ENCODE results near the gene LIPF. TPM values are rescaled to one million over a fixed set of nuclear protein-coding genes. Genes with fewer than 3 reads are reported as not detected.
A peak's percentile ranks its signal among the peaks of the same experiment; 100 is the strongest.

The LIPF gene
- total and polyA plus RNA-seq, 2 experiments from 2014 or later, result not detected

DNA sequence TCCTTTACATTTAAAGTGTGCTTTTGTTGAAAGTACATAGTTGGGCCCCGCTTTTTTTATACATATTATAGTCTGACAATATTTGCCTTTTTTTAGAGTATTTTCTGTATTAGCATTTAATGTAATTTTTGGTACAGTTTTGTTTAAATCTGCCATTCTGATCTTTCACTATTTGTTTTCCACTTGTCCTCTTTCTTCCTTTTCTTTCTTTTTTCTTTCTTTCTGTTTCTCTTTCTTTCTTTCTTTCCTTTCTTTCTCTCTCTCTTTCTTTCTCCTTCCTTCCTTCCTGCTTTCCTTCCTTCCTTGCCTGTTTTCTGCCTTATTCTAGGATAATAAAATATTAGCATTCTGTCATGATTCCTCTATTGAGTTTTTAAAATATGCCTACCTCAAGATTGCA is 51.3 kb downstream of the LIPF start:
- no peak overlapping the region for H3K27ac ChIP-seq
- TF ChIP-seq, protein P1, sequence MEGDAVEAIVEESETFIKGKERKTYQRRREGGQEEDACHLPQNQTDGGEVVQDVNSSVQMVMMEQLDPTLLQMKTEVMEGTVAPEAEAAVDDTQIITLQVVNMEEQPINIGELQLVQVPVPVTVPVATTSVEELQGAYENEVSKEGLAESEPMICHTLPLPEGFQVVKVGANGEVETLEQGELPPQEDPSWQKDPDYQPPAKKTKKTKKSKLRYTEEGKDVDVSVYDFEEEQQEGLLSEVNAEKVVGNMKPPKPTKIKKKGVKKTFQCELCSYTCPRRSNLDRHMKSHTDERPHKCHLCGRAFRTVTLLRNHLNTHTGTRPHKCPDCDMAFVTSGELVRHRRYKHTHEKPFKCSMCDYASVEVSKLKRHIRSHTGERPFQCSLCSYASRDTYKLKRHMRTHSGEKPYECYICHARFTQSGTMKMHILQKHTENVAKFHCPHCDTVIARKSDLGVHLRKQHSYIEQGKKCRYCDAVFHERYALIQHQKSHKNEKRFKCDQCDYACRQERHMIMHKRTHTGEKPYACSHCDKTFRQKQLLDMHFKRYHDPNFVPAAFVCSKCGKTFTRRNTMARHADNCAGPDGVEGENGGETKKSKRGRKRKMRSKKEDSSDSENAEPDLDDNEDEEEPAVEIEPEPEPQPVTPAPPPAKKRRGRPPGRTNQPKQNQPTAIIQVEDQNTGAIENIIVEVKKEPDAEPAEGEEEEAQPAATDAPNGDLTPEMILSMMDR (IDR thresholded peaks at IDR 0.05; ENCODE audit: low read depth, low read length), result no peak
- H3K27me3 ChIP-seq, result no peaks in the 10 kb centered on the region
- no peak overlapping the region for H3K4me3 ChIP-seq
- no peaks in the 10 kb centered on the region for H3K4me1 ChIP-seq (ENCODE audit: low read depth)
- no peak for DNase-seq (ENCODE audit: low read depth in 1 of 2, low spot score in 1 of 2)
- H3K36me3 ChIP-seq, result no peaks in the 10 kb centered on the region
- H3K9me3 ChIP-seq (ENCODE audit: low read depth), result no peaks in the 10 kb centered on the region

DNA sequence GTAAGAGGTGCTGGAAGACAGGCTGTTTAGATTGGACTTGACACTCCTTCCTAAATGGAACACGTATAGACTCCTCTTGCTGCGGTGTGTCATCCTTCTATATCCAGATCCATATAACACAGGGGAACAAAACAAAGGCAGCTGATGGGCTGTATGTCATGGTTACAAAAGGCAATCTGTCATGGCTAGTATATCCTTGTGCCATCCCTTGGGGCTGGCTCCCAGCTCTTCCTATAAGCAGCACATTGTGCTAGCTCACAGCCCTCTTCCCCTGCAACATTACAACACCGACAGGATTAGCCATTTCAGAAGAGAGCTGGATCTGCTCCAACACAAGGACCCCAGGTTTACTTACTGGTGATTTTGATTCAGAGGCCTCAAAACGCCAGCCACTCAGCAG is 57.1 kb downstream of the LIPF start:
- no peak for DNase-seq (ENCODE audit: low read depth in 1 of 2, low spot score in 1 of 2)
- Histone ChIP-seq H3K27ac (no peak overlapping the region), H3K36me3 (no peaks in the 10 kb centered on the region), H3K4me3 (no peak overlapping the region), H3K9me3 (ENCODE audit: low read depth) (no peaks in the 10 kb centered on the region), H3K4me1 (ENCODE audit: low read depth) (no peaks in the 10 kb centered on the region), H3K27me3 (peaks cover 7% of the 10 kb centered on the region)
- TF ChIP-seq, protein P1 (IDR thresholded peaks at IDR 0.05; ENCODE audit: low read depth, low read length), result no peak

DNA sequence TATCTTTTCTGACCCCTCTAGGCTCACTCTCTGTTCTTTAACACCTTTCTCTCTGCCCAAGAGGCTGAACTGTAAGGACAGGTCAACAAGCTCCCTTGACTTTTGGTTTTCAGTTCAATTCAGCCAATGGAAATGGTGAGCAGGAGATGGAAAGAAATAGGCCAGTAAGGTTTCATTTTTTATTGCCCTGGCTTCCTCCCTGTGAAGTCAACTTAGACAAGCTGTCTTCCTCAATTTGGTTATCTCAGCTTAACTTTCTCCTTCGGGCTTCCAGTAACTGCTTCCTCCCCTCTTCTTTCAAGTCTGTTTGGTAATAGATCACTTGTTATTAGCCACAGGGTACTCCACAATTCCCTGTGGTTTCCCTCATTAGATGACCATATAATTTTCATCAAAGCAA is 61.6 kb downstream of the LIPF start:
- no peak overlapping the region for H3K27ac ChIP-seq
- H3K27me3 ChIP-seq, result peaks cover 7% of the 10 kb centered on the region
- H3K9me3 ChIP-seq (ENCODE audit: low read depth), result no peaks in the 10 kb centered on the region
- no peak for DNase-seq (ENCODE audit: low read depth in 1 of 2, low spot score in 1 of 2)
- TF ChIP-seq, protein P1 (IDR thresholded peaks at IDR 0.05; ENCODE audit: low read depth, low read length), result no peak
- peaks cover 4% of the 10 kb centered on the region for H3K4me1 ChIP-seq (ENCODE audit: low read depth)
- H3K4me3 ChIP-seq, result no peak overlapping the region
- H3K36me3 ChIP-seq, result no peaks in the 10 kb centered on the region

DNA sequence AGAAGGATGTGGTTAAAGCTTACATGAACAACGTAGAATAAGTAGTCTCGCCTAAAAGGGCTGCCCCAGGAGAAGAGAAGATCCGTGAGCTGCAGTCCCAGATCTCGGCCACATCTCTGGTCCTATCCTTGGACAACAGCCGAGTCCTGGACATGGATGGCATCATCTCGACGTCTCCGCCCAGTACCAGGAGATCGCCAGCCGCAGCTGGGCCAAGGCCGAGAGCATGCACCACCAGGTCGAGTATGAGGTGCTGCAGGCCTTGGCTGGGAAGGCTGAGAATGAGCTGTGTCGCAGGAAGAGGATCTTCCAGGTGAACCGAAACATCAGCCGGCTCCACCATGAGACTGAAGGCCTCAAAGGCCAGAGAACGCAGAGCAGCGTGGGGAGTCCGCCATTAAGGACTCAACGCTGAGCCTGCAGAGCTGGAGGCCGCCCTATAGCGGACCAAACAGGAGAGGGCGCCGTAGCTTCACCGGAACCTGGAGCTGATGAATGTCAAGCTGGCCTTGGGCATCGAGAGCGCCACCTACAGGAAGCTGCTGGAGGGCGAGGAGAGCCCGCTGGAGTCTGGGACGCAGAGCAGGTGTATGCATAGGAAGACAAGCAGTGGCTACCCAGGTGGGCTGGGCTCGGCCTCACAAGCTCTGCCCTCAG is 64.0 kb downstream of the LIPF start:
- DNase-seq (ENCODE audit: low read depth in 1 of 2, low spot score in 1 of 2), result peak in 1 of 2 donors; percentile 17
- TF ChIP-seq, protein P1 (IDR thresholded peaks at IDR 0.05; ENCODE audit: low read depth, low read length), result peak; percentile 28
- H3K9me3 ChIP-seq (ENCODE audit: low read depth), result no peaks in the 10 kb centered on the region
- no peak overlapping the region for H3K27ac ChIP-seq
- H3K27me3 ChIP-seq, result peaks cover 7% of the 10 kb centered on the region
- H3K36me3 ChIP-seq, result no peaks in the 10 kb centered on the region
- H3K4me1 ChIP-seq (ENCODE audit: low read depth), result peaks cover 4% of the 10 kb centered on the region
- H3K4me3 ChIP-seq, result no peak overlapping the region

Other genes starting within 250 kb of the LIPF start
- gene RNLS, start 81.1 kb upstream of the LIPF start, total RNA-seq, result 5.5 and 13.9 TPM in 2 replicates
- gene RNLS, start 81.1 kb upstream of the LIPF start, polyA plus RNA-seq, result 6.9 and 9.8 TPM in 2 replicates
- 0.11 TPM in 1 of 2 replicates, not detected in the other for gene LIPJ, start 77.7 kb upstream of the LIPF start, total RNA-seq
- 0.59 TPM in 1 of 2 replicates, not detected in the other for gene LIPJ, start 77.7 kb upstream of the LIPF start, polyA plus RNA-seq
- gene LIPK, start 41.8 kb downstream of the LIPF start, total RNA-seq, result not detected in 2 replicates
- gene LIPK, start 41.8 kb downstream of the LIPF start, polyA plus RNA-seq, result not detected in 2 replicates
- gene LIPN, start 95.6 kb downstream of the LIPF start, total RNA-seq, result not detected in 2 replicates
- gene LIPN, start 95.6 kb downstream of the LIPF start, polyA plus RNA-seq, result not detected in 2 replicates
- not detected in 2 replicates for gene LIPM, start 138.3 kb downstream of the LIPF start, total RNA-seq
- gene LIPM, start 138.3 kb downstream of the LIPF start, polyA plus RNA-seq, result not detected in 2 replicates
- not detected in 2 replicates for gene ANKRD22, start 187.4 kb downstream of the LIPF start, total RNA-seq
- gene ANKRD22, start 187.4 kb downstream of the LIPF start, polyA plus RNA-seq, result not detected in 2 replicates
- 36.0 and 38.4 TPM in 2 replicates for gene STAMBPL1, start 215.8 kb downstream of the LIPF start, total RNA-seq
- 3.6 and 7.9 TPM in 2 replicates for gene STAMBPL1, start 215.8 kb downstream of the LIPF start, polyA plus RNA-seq